KG1 (cell line): ENCODE results near the gene KCTD3.

ENCODE experiments used
- DNase-seq: peaks from one replicate; lab custom pipeline; 2025; lab: John Stamatoyannopoulos, UW

Gene KCTD3

GRCh38 chr1:215556996-215557395, 10.1 kb upstream of the KCTD3 start:
- DNase-seq, result no peak

- no peak for DNase-seq
These were observed 9.6 kb upstream of the KCTD3 start for GRCh38 chr1:215557504-215557903.

GRCh38 chr1:215557992-215558626, 9.0 kb upstream of the KCTD3 start:
- no peak for DNase-seq

- peak; percentile 20 for DNase-seq
These were observed 591 bp downstream of the KCTD3 start for GRCh38 chr1:215567491-215568298.

GRCh38 chr1:215568299-215568692, 1.2 kb downstream of the KCTD3 start:
- no peak for DNase-seq

GRCh38 chr1:215569986-215570824, 3.1 kb downstream of the KCTD3 start:
- no peak for DNase-seq

- DNase-seq, result no peak
These were observed 14.8 kb downstream of the KCTD3 start for GRCh38 chr1:215581896-215582295.

GRCh38 chr1:215583185-215583749, 16.2 kb downstream of the KCTD3 start:
- DNase-seq, result no peak

- DNase-seq, result no peak
These were observed 17.3 kb downstream of the KCTD3 start for GRCh38 chr1:215584389-215584788.

GRCh38 chr1:215589650-215590435, 22.7 kb downstream of the KCTD3 start:
- no peak for DNase-seq

- no peak for DNase-seq
These were observed 23.8 kb downstream of the KCTD3 start for GRCh38 chr1:215590779-215591491.

GRCh38 chr1:215594640-215595039, 27.5 kb downstream of the KCTD3 start:
- no peak for DNase-seq

- DNase-seq, result no peak
These were observed 28.1 kb downstream of the KCTD3 start for GRCh38 chr1:215595231-215595630.

- no peak for DNase-seq
These were observed 30.9 kb downstream of the KCTD3 start for GRCh38 chr1:215597961-215598360.

- DNase-seq, result no peak
These were observed 32.4 kb downstream of the KCTD3 start for GRCh38 chr1:215599418-215600074.

GRCh38 chr1:215600258-215600792, 33.2 kb downstream of the KCTD3 start:
- no peak for DNase-seq

- DNase-seq, result no peak
These were observed 33.8 kb downstream of the KCTD3 start for GRCh38 chr1:215600867-215601266.

GRCh38 chr1:215601276-215601675, 34.2 kb downstream of the KCTD3 start:
- DNase-seq, result no peak

- DNase-seq, result no peak
These were observed 36.2 kb downstream of the KCTD3 start for GRCh38 chr1:215603319-215603718.

- no peak for DNase-seq
These were observed 38.0 kb downstream of the KCTD3 start for GRCh38 chr1:215605011-215605621.
